IPS DF 6.9 (cell line): ENCODE data around the gene SIRPB2.
"Not testable (repeated sequence)": the region's sequence is repeated elsewhere in the genome, so short reads cannot be mapped to it uniquely, and the experiment has no call there.

Source experiments
- DNase-seq: peaks from one replicate; pipeline ENCODE4 v3.0.0-alpha.2; 2013; ENCODE audit warnings: low read depth, low spot score
- H3K27ac ChIP-seq: one replicate; pipeline ENCODE4 v1.5.1; 2013; ENCODE audit warnings: low read length, control low read depth
- H3K27me3 ChIP-seq: 2 replicates; pipeline ENCODE4 v1.6.1; 2013; ENCODE audit warnings: mild to moderate bottlenecking, low read length; ENCODE audit not compliant: control insufficient read depth, insufficient read depth
- H3K36me3 ChIP-seq: 2 replicates; pipeline ENCODE4 v1.6.1; 2013; ENCODE audit warnings: low read length; ENCODE audit not compliant: control insufficient read depth, insufficient read depth
- H3K4me1 ChIP-seq: 2 replicates; pipeline ENCODE4 v1.6.1; 2013; ENCODE audit warnings: low read length; ENCODE audit not compliant: control insufficient read depth, insufficient read depth
- H3K4me3 ChIP-seq: 2 replicates; pipeline ENCODE4 v1.5.1; 2013; ENCODE audit warnings: mild to moderate bottlenecking, low read length
- H3K9me3 ChIP-seq: 2 replicates; pipeline ENCODE4 v1.6.1; 2013; ENCODE audit warnings: low read length, inconsistent platforms; ENCODE audit not compliant: control insufficient read depth, insufficient read depth
- WGBS: extraction: QIAGEN DNeasy Blood & Tissue Kit; methylation state at CpG from one replicate; pipeline ENCODE4 v1.1.7; 2013; ENCODE audit warnings: mixed read lengths, missing lambda C conversion rate; ENCODE audit not compliant: insufficient read length, insufficient coverage; 5-methylcytosine and 5-hydroxymethylcytosine counted together

SIRPB2 gene

DNA sequence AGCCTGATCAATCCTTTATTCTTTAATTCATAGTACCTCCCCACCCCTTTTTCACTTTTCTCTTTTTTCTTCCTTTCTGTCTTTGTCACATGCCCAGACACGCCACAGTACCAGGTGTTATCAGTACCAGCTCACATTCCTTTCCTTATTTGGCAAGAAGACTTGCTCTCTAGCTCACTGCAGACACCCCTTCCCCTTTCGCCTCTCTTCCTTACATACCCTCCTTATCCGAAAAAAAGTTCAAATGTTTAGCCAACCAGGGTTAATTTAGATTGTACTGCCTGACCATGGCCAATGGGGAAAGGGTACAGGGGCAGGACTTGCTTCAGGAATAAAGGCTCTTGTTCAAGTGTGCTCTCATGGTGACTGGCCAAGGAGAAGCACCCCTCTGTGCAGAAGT, 9.3 kb upstream of the SIRPB2 start:
- WGBS = no CpG with 5 or more reads among the region's 3 CpGs

DNA sequence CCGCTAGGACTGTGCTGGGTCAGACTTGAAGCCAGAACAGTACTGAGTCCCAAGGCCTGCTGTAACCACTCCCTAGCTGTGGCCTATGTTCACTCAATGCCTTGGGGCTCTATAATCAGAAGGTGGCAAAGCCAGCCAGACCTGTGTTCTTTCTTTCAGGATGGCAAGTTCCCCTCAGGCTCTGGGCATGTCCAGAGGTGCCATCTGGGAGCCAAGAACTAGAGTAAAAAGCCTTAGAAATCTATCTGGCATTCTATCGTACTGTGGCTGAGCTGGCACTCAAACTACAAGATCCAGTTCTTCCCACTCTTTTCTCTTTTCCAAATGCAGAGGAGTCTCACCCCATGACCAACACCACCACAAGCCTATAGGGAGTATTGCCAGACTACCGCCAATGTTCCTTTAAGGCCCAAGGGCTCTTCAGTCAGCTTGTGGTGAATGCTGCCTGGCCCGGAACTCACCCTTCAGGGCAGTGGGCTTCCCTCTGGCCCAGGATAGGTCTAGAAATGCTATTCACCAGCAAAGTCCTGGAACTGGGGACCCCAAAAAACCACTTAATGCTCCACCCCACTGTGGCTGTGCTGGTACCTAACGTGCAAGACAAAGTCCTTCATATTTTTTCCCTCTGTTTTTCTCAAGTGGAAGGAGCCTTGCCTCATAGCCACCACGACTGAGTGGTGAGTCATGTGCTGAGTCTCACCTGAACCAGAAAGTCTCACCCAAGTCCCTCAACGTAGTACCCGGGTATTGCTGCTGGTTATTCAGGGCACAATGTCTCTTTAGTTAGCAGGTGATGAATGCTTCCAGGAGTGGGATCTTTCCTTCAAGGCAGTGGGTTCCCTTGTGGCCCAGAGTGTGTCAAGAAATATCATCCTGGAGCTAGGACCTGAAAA, 8.6 kb upstream of the SIRPB2 start:
- H3K27me3 ChIP-seq = no peaks in the 10 kb centered on the region
- no peak for DNase-seq
- no peak overlapping the region for H3K4me3 ChIP-seq
- WGBS = no CpG with 5 or more reads among the region's 8 CpGs
- no peaks in the 10 kb centered on the region for H3K4me1 ChIP-seq
- H3K9me3 ChIP-seq = no peaks in the 10 kb centered on the region
- no peak overlapping the region for H3K27ac ChIP-seq
- H3K36me3 ChIP-seq = no peaks in the 10 kb centered on the region

More for the DNA sequence above, 9.3 kb upstream of the SIRPB2 start:
- Histone ChIP-seq H3K4me3 (no peak overlapping the region), H3K27me3 (no peaks in the 10 kb centered on the region), H3K27ac (no peak overlapping the region), H3K4me1 (no peaks in the 10 kb centered on the region), H3K36me3 (no peaks in the 10 kb centered on the region), H3K9me3 (no peaks in the 10 kb centered on the region)
- no peak for DNase-seq

DNA sequence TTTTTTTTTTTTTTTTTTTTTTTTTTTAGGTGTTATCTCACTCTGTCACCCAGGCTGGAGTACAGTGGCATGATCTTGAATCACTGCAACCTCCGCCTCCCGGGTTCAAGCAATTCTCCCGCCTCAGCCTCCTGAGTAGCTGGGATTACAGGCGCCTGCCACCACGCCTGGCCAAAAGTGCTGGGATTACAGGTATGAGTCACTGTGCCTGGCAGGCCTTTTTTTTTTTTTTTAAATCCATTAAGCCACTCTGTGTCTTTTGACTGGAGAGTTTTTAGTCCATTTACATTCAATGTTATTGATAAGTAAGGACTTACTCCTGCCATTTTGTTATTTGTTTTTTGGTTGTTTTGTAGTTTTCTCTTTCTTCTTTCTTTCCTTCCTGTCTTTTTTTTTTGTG, 6.2 kb upstream of the SIRPB2 start:
- not testable (repeated sequence) for H3K27me3 ChIP-seq, DNase-seq, H3K4me1 ChIP-seq, H3K27ac ChIP-seq, H3K9me3 ChIP-seq, H3K4me3 ChIP-seq, H3K36me3 ChIP-seq
- WGBS = no CpG with 5 or more reads among the region's 5 CpGs

DNA sequence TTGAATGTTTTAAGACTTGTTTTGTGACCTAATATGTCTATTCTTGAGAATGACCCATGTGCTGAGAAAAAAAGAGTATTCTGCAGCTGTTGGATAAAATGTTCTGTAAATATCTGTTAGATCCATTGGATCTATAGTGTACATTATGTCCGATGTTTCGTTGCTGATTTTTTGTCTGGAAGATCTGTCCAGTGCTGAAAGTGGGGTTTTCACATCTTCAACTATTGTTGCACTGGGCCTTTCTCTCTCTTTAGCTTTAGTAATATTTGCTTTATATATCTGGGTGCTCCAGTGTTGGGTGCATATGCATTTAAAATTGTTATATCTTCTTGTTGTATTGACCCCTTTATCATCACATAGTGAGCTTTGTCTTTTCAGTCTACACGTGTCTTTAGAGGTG, 5.7 kb upstream of the SIRPB2 start:
- DNase-seq = no peak
- Histone ChIP-seq H3K36me3 (no peaks in the 10 kb centered on the region), H3K4me3 (no peak overlapping the region), H3K9me3 (no peaks in the 10 kb centered on the region), H3K4me1 (no peaks in the 10 kb centered on the region), H3K27ac (no peak overlapping the region), H3K27me3 (no peaks in the 10 kb centered on the region)
- no CpG with 5 or more reads among the region's 3 CpGs for WGBS

DNA sequence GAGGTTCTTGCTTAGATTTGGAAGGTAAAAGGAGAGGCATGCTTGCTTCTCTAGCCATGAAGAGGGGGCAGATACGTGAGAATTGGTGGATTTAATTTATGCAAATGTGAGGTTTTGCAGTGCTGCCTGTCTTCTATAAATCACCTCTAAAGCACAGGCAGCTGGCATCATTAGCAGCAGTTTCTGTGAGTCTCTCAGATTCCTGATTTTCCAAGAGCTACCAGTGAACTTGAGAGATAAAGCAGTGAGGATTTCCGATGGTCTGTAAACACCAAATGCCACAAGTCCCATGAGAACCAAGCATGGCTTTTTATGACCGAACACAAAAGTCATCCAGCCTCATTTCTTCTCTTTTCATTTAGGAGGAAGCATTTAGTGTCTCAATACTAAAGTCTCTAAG, 3.2 kb upstream of the SIRPB2 start:
- no peaks in the 10 kb centered on the region for H3K27me3 ChIP-seq
- no peaks in the 10 kb centered on the region for H3K4me1 ChIP-seq
- no peaks in the 10 kb centered on the region for H3K9me3 ChIP-seq
- WGBS = no CpG with 5 or more reads among the region's 3 CpGs
- no peak overlapping the region for H3K27ac ChIP-seq
- no peaks in the 10 kb centered on the region for H3K36me3 ChIP-seq
- DNase-seq = no peak
- H3K4me3 ChIP-seq = no peak overlapping the region

DNA sequence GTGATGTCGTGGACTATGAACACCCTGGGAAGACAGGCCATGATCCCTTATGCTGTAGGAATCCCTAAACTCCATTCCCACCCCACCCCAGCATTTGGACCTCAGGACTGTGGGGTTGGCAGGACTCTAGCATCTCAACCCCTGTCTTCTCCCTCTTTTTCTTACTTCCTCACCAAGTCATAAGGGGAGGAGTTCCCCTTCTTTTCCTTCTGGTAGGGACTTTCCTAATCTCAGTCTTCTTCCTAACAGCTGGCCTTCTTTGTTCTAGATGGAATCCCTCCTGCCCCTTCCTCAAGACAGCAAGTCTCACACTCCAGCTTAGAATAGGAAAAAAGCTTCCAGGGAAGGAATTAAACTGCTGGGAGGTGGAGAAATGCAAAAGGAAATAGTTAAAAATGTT, 2.3 kb upstream of the SIRPB2 start:
- Histone ChIP-seq H3K27ac (no peak overlapping the region), H3K9me3 (no peaks in the 10 kb centered on the region), H3K4me3 (no peak overlapping the region), H3K36me3 (no peaks in the 10 kb centered on the region), H3K27me3 (no peaks in the 10 kb centered on the region), H3K4me1 (no peaks in the 10 kb centered on the region)
- WGBS = no CpG with 5 or more reads among the region's 1 CpG
- DNase-seq = no peak

DNA sequence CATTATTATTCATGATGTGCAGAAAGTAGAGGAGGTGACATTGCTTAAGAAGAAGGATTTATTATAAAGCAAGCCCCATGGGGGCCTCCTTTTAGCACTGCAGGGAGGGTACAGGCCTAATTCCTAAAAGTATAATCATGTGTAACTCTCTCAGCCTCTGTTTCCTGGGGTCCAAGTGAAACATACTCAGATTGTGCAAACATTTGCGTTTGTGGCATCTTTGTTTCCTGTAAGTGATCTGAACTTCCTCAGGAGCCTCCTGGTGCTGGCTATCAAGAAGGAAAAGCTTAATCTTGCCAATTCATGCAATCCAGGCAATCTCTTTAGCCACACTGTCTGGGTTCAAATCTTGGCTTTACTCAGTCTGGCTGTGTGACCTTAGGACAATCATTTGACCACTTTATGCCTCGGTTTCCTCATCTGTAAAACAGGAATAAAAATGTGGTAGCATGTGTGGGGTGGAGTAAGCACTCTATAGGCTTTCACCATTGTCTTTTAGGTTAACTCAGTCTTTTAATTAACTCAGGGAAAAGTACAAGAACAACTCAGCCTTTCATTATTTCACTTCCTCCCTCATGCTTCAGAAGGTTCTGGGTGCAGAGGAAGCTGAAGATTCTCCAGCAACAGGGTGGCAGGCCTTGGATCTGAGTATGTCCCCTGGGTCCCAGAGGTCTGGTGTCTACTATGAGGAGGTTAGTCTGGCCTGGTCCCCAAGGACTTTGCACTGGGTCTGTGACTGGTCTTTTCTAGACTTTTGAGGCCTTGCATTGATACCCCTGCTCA, 831 bp upstream of the SIRPB2 start:
- Histone ChIP-seq H3K27me3 (no peaks in the 10 kb centered on the region), H3K9me3 (no peaks in the 10 kb centered on the region), H3K27ac (no peak overlapping the region), H3K4me3 (no peak overlapping the region), H3K36me3 (no peaks in the 10 kb centered on the region), H3K4me1 (no peaks in the 10 kb centered on the region)
- DNase-seq = no peak
- no CpG with 5 or more reads among the region's 2 CpGs for WGBS

DNA sequence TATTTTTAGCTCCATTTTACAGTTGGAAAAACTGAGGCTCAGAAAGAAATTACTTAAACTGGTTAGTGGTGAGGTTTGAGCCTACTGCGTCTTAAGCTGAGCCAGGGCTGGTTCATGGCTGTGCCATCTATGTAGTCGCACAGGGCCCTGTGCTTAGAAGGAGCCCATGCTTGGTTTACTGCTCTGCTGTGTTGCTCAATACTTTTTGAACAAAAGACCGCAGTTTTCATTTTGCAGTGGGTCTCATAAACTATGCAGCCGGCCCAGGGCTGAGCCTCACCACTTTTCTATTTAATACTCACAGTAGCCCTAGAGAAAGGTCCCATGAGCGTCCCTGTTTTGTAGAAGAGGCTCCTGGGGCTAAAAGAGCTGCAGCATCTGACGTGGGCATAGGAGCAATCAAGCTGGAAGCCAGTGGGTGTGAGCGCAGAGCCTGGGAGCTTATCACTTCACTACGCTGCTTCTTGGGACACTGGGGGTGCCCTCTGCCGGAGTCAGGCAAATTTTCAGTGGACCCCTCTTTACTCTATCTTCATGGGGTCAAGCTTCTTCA, 501 bp downstream of the SIRPB2 start:
- no peaks in the 10 kb centered on the region for H3K9me3 ChIP-seq
- no CpG with 5 or more reads among the region's 9 CpGs for WGBS
- H3K27ac ChIP-seq = no peak overlapping the region
- H3K27me3 ChIP-seq = no peaks in the 10 kb centered on the region
- H3K4me3 ChIP-seq = no peak overlapping the region
- no peaks in the 10 kb centered on the region for H3K4me1 ChIP-seq
- no peak for DNase-seq
- no peaks in the 10 kb centered on the region for H3K36me3 ChIP-seq

DNA sequence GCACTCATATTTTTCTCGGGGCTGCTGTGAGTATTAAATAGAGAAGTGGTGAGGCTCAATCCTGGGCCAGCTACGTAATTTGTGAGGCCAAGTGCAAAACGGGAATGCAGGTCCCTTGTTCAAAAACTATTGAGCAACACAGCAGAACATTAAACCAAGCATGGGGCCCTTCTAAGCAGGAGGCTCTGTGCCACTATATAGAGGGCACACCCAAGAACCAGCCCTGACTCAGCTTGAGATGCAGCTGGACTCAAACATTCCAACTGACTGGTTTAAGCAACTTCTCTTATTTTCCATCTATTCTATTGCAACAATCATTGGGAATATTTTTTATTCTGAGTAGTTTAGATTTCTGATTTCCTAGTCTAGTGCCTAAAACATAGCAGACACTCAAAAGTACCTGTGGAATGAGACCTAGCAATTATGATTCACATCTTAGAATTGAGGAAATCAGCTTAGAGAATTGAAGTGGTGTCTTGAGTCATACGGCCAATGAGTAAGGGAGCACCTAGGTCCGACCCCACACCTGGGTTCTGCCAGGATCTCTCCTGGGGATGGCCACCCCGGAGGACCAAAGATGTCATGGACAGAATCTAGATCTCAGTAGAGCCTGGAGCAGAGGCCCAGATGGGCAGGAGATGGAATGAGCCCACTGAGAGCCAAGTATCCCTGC, 1.3 kb downstream of the SIRPB2 start:
- no peak overlapping the region for H3K4me3 ChIP-seq
- no peaks in the 10 kb centered on the region for H3K27me3 ChIP-seq
- no CpG with 5 or more reads among the region's 6 CpGs for WGBS
- H3K9me3 ChIP-seq = no peaks in the 10 kb centered on the region
- H3K4me1 ChIP-seq = no peaks in the 10 kb centered on the region
- H3K36me3 ChIP-seq = no peaks in the 10 kb centered on the region
- no peak overlapping the region for H3K27ac ChIP-seq
- no peak for DNase-seq

DNA sequence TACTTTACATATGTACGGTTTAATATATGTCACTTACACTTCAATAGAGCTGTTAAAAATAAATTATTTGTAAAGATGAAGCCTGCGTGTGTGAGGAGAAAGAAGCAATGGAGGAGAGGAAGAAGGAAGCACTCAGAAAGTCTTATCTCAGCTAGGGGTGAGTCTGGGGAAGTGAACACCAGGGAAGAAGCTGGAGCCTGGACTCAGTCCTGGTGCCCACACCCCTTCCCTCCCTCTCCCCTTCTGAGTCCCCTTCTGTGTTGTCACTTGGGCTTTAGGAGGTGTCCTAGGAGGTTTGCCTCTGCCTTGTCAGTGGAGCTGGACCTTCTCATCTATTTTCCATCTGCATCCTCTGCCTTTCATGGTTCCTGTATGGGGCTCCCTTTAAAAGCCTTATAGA, 1.9 kb downstream of the SIRPB2 start:
- H3K27ac ChIP-seq = no peak overlapping the region
- H3K9me3 ChIP-seq = no peaks in the 10 kb centered on the region
- H3K36me3 ChIP-seq = no peaks in the 10 kb centered on the region
- no peaks in the 10 kb centered on the region for H3K27me3 ChIP-seq
- H3K4me3 ChIP-seq = no peak overlapping the region
- no peak for DNase-seq
- H3K4me1 ChIP-seq = no peaks in the 10 kb centered on the region
- WGBS = no CpG with 5 or more reads among the region's 2 CpGs
